ENCODE results near the gene IKBKG. TPM values are rescaled to one million over a fixed set of nuclear protein-coding genes. Genes with fewer than 3 reads are reported as not detected.

Gene IKBKG
- total RNA-seq, 1 experiment from 2014 or later, result 24.0 TPM

DNA sequence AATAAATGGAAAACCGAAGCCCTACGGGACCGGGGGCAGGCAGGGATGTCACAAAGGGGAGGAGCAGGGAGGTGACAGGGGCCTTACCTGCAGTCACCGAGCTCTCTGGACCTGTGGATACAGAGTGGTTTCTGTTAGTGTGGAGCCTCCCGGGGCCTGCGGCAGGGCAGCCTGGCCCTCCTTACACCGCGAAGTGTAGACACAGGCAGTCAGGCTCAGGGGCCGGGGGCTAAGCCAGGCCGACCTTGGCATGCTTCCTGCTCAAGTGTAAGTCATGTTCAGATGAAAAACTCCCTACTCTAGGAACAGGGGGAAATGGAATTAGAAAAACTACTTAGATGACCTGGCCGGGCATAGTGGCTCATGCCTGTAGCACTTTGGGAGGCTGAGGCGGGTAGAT is 35.7 kb upstream of the IKBKG start:
- no peak for ATAC-seq
- Histone ChIP-seq H3K4me2 (ENCODE audit: low read length) (no peak overlapping the region), H3K9me2 (ENCODE audit: insufficient read depth) (no peaks in the 10 kb centered on the region), H3K9me3 (ENCODE audit: control insufficient read depth in 1 of 2, insufficient read depth in 1 of 2, low read depth in 1 of 2, low read length in 2 of 2) (no peaks in the 10 kb centered on the region), H2AFZ (ENCODE audit: low read depth, low read length, poor library complexity, severe bottlenecking) (no peak overlapping the region), H3K79me2 (ENCODE audit: insufficient read depth, low read length) (no peaks in the 10 kb centered on the region), H4K20me1 (ENCODE audit: insufficient read depth) (no peaks in the 10 kb centered on the region), H3K4me1 (ENCODE audit: control insufficient read depth in 1 of 2, insufficient read depth in 2 of 2, low read length in 2 of 2) (peaks cover 5 to 10% of the 10 kb centered on the region in 2 experiments; a peak in 3 of 4 replicates), H3K9ac (ENCODE audit: low read length) (no peak overlapping the region), H3K36me3 (ENCODE audit: control insufficient read depth in 1 of 2, insufficient read depth in 2 of 2, low read length in 2 of 2) (no peaks in the 10 kb centered on the region), H3K27ac (ENCODE audit: low read depth, low read length) (no peak overlapping the region), H3K4me3 (replicated peaks in 1 of 2; ENCODE audit: low read depth in 1 of 2, low read length in 2 of 2) (no peak overlapping the region), H3K27me3 (ENCODE audit: insufficient read depth, low read length) (no peaks in the 10 kb centered on the region)
- no peak for DNase-seq (ENCODE audit: low read depth, low spot score)
- CTCF ChIA-PET, result no interaction called here
- RAD21 ChIA-PET (ENCODE audit: low non-redundant PET in 1 of 2, low total read pairs in 2 of 2, uncharacterized antibody in 2 of 2, unreplicated experiment in 2 of 2), result no interaction called here
- no peak for TF ChIP-seq SRF (IDR thresholded peaks at IDR 0.05; ENCODE audit: low read depth)
- TF ChIP-seq, protein P1, sequence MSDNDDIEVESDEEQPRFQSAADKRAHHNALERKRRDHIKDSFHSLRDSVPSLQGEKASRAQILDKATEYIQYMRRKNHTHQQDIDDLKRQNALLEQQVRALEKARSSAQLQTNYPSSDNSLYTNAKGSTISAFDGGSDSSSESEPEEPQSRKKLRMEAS (IDR thresholded peaks at IDR 0.05), result no peak
- no peak for TF ChIP-seq POLR2A (IDR thresholded peaks at IDR 0.05; ENCODE audit: borderline replicate concordance, extremely low read depth, insufficient read depth, insufficient read length)
- no peak for TF ChIP-seq ELF1 (IDR thresholded peaks at IDR 0.05; ENCODE audit: borderline replicate concordance, low read depth)
- no peak for TF ChIP-seq JUND (IDR thresholded peaks at IDR 0.05)
- TF ChIP-seq, protein P2, sequence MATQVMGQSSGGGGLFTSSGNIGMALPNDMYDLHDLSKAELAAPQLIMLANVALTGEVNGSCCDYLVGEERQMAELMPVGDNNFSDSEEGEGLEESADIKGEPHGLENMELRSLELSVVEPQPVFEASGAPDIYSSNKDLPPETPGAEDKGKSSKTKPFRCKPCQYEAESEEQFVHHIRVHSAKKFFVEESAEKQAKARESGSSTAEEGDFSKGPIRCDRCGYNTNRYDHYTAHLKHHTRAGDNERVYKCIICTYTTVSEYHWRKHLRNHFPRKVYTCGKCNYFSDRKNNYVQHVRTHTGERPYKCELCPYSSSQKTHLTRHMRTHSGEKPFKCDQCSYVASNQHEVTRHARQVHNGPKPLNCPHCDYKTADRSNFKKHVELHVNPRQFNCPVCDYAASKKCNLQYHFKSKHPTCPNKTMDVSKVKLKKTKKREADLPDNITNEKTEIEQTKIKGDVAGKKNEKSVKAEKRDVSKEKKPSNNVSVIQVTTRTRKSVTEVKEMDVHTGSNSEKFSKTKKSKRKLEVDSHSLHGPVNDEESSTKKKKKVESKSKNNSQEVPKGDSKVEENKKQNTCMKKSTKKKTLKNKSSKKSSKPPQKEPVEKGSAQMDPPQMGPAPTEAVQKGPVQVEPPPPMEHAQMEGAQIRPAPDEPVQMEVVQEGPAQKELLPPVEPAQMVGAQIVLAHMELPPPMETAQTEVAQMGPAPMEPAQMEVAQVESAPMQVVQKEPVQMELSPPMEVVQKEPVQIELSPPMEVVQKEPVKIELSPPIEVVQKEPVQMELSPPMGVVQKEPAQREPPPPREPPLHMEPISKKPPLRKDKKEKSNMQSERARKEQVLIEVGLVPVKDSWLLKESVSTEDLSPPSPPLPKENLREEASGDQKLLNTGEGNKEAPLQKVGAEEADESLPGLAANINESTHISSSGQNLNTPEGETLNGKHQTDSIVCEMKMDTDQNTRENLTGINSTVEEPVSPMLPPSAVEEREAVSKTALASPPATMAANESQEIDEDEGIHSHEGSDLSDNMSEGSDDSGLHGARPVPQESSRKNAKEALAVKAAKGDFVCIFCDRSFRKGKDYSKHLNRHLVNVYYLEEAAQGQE (IDR thresholded peaks at IDR 0.05; ENCODE audit: low read depth), result no peak
- TF ChIP-seq RAD21 (IDR thresholded peaks at IDR 0.05; ENCODE audit: low read depth), result no peak
- TF ChIP-seq FOSL1 (IDR thresholded peaks at IDR 0.05; ENCODE audit: low read depth), result no peak
- no peak for TF ChIP-seq CEBPB (IDR thresholded peaks at IDR 0.05; ENCODE audit: low read depth)
- TF ChIP-seq, protein P3, sequence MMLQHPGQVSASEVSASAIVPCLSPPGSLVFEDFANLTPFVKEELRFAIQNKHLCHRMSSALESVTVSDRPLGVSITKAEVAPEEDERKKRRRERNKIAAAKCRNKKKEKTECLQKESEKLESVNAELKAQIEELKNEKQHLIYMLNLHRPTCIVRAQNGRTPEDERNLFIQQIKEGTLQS (IDR thresholded peaks at IDR 0.05), result no peak
- TF ChIP-seq ZFX (IDR thresholded peaks at IDR 0.05), result no peak
- no peak for TF ChIP-seq EGR1 (IDR thresholded peaks at IDR 0.05; ENCODE audit: low read depth)
- TF ChIP-seq, protein P4, sequence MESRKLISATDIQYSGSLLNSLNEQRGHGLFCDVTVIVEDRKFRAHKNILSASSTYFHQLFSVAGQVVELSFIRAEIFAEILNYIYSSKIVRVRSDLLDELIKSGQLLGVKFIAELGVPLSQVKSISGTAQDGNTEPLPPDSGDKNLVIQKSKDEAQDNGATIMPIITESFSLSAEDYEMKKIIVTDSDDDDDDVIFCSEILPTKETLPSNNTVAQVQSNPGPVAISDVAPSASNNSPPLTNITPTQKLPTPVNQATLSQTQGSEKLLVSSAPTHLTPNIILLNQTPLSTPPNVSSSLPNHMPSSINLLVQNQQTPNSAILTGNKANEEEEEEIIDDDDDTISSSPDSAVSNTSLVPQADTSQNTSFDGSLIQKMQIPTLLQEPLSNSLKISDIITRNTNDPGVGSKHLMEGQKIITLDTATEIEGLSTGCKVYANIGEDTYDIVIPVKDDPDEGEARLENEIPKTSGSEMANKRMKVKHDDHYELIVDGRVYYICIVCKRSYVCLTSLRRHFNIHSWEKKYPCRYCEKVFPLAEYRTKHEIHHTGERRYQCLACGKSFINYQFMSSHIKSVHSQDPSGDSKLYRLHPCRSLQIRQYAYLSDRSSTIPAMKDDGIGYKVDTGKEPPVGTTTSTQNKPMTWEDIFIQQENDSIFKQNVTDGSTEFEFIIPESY (IDR thresholded peaks at IDR 0.05; ENCODE audit: extremely low read depth, insufficient replicate concordance, low read length), result no peak
- intact Hi-C loops (cut with micrococcal nuclease), result no loop called here
- BruUV-seq (replicated peaks), result no TSS peak
- POLR2A ChIA-PET, result no interaction called here

Data from HCT116 (cell line).